MCF 10A (cell line): Measurements from ENCODE around the gene KLF4. TPM values are rescaled to one million over a fixed set of nuclear protein-coding genes. Genes with fewer than 3 reads are reported as not detected.
A peak's percentile ranks its signal among the peaks of the same experiment; 100 is the strongest.

Source experiments
- BruUV-seq: library from RNA; stranded (reverse); fragments of 400-500 nt; replicated peaks from 2 replicates; lab custom pipeline; 2021; lab: Mats Ljungman, UMichigan
- CTCF ChIA-PET: fragments of 300-600 bp; sonication (Branson Sonifier 250); formaldehyde crosslinking; extraction: SDS; loops from one replicate; lab custom pipeline; 2021; ENCODE audit warnings: antibody characterized with exemption, inconsistent platforms; lab: Yijun Ruan, JAX
- POLR2A ChIA-PET: fragments of 300-600, 350-650 bp; sonication (Branson Sonifier 250); formaldehyde crosslinking; extraction: SDS; loops from one replicate; lab custom pipeline; 2020; ENCODE audit warnings: antibody characterized with exemption, inconsistent platforms; lab: Yijun Ruan, JAX
- DNase-seq: peaks from one replicate; pipeline ENCODE4 v3.0.0-alpha.2; 2018; ENCODE audit not compliant: unreplicated experiment
- H3K27ac Mint-ChIP-seq: one replicate; pipeline ENCODE4 v1.8.0; 2022; ENCODE audit warnings: mild to moderate bottlenecking, low read depth, mixed read lengths; ENCODE audit not compliant: unreplicated experiment
- H3K27me3 Mint-ChIP-seq: one replicate; pipeline ENCODE4 v1.8.0; 2022; ENCODE audit warnings: mixed read lengths; ENCODE audit not compliant: insufficient read depth, unreplicated experiment
- H3K36me3 Mint-ChIP-seq: one replicate; pipeline ENCODE4 v1.8.0; 2022; ENCODE audit warnings: mild to moderate bottlenecking, moderate library complexity, mixed read lengths; ENCODE audit not compliant: insufficient read depth, unreplicated experiment
- H3K4me1 Mint-ChIP-seq: one replicate; pipeline ENCODE4 v1.8.0; 2022; ENCODE audit warnings: mixed read lengths; ENCODE audit not compliant: insufficient read depth, unreplicated experiment
- H3K4me3 Mint-ChIP-seq: one replicate; pipeline ENCODE4 v1.8.0; 2022; ENCODE audit warnings: mild to moderate bottlenecking, moderate library complexity, mixed read lengths; ENCODE audit not compliant: unreplicated experiment
- H3K9me3 Mint-ChIP-seq: one replicate; pipeline ENCODE4 v1.8.0; 2022; ENCODE audit warnings: mixed read lengths; ENCODE audit not compliant: unreplicated experiment
- intact Hi-C: fragments of 100-400 bp; cut with micrococcal nuclease; formaldehyde crosslinking; loops from 2 replicates; pipeline ENCODE4 v1.14.1; 2022
- total RNA-seq: library from RNA; stranded (reverse); gene quantifications from 2 replicates; pipeline ENCODE4 v1.2.3, GENCODE V29; 2022
- TF ChIP-seq, protein P1 (sequence below): fragments of 200-600 bp; IDR thresholded peaks from one replicate; pipeline ENCODE4 v1.8.0; 2022; ENCODE audit warnings: antibody characterized with exemption, mild to moderate bottlenecking; ENCODE audit not compliant: unreplicated experiment

Gene KLF4
- total RNA-seq, 1 experiment from 2014 or later = 96.0 TPM

DNA sequence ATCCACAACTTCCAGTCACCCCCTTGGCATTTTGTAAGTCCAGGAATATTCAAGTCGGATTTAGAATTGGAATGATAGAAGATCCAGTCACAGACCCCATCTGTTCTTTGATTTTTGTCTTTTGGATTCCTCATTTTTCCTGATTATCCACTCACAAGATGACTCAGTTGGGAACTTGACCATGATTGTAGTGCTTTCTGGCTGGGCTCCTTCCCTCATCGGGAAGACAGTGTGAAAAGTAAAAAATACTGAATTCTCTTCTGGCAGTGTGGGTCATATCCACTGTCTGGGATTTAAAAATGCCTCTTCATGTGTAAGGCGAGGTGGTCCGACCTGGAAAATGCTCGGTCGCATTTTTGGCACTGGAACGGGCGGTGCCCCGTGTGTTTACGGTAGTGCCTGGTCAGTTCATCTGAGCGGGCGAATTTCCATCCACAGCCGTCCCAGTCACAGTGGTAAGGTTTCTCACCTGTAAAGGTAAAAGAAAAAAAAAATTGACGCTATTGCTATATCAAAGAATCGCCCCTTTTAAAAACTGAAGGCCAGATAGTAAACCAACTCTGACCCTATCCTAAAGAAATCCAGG, 4.0 kb downstream of the KLF4 start:
- POLR2A ChIA-PET = no interaction called here
- Mint-ChIP-seq H3K4me1 (peaks cover 36% of the 10 kb centered on the region), H3K9me3 (no peaks in the 10 kb centered on the region), H3K27ac (peak overlapping the region; percentile 76), H3K36me3 (peaks cover 59% of the 10 kb centered on the region), H3K4me3 (peak overlapping the region; percentile 94), H3K27me3 (no peaks in the 10 kb centered on the region)
- intact Hi-C loops = loop anchor here (2.0 to 10.0 kb wide), 5 partner anchors 267 to 1277 kb away; no protein-coding TSS in a partner anchor
- TF ChIP-seq, protein P1, sequence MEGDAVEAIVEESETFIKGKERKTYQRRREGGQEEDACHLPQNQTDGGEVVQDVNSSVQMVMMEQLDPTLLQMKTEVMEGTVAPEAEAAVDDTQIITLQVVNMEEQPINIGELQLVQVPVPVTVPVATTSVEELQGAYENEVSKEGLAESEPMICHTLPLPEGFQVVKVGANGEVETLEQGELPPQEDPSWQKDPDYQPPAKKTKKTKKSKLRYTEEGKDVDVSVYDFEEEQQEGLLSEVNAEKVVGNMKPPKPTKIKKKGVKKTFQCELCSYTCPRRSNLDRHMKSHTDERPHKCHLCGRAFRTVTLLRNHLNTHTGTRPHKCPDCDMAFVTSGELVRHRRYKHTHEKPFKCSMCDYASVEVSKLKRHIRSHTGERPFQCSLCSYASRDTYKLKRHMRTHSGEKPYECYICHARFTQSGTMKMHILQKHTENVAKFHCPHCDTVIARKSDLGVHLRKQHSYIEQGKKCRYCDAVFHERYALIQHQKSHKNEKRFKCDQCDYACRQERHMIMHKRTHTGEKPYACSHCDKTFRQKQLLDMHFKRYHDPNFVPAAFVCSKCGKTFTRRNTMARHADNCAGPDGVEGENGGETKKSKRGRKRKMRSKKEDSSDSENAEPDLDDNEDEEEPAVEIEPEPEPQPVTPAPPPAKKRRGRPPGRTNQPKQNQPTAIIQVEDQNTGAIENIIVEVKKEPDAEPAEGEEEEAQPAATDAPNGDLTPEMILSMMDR = no peak
- DNase-seq = no peak
- CTCF ChIA-PET = no interaction called here
- no TSS peak for BruUV-seq

GRCh38 chr9:107484117-107484723, 5.3 kb downstream of the KLF4 start:
- DNase-seq = peak; percentile 81
- Mint-ChIP-seq H3K27me3 (no peaks in the 10 kb centered on the region), H3K4me1 (peaks cover 31% of the 10 kb centered on the region), H3K27ac (no peak overlapping the region), H3K4me3 (no peak overlapping the region), H3K36me3 (peaks cover 59% of the 10 kb centered on the region), H3K9me3 (no peaks in the 10 kb centered on the region)
- CTCF ChIA-PET = interaction anchor here (0.5 to 3.7 kb wide), 26 partner anchors 18 to 1462 kb away, joined by 3 to 15 read pairs (median 3); no protein-coding TSS in a partner anchor
- POLR2A ChIA-PET = interaction anchor here (0.5 to 5.6 kb wide), 13 partner anchors 252 to 1330 kb away, joined by 3 to 67 read pairs (median 3); no protein-coding TSS in a partner anchor
- intact Hi-C loops = loop anchor here (1.0 to 10.0 kb wide), 8 partner anchors 250 to 1328 kb away; no protein-coding TSS in a partner anchor
- TF ChIP-seq, protein P1 = peak; percentile 55
- BruUV-seq = no TSS peak

GRCh38 chr9:107483666-107484065, 5.9 kb downstream of the KLF4 start:
- Mint-ChIP-seq H3K36me3 (peaks cover 55% of the 10 kb centered on the region), H3K4me3 (no peak overlapping the region), H3K9me3 (no peaks in the 10 kb centered on the region), H3K27me3 (no peaks in the 10 kb centered on the region), H3K27ac (no peak overlapping the region), H3K4me1 (peaks cover 31% of the 10 kb centered on the region)
- TF ChIP-seq, protein P1 = no peak
- POLR2A ChIA-PET = interaction anchor here (0.5 to 5.6 kb wide), 10 partner anchors 61 to 1330 kb away, joined by 3 to 67 read pairs (median 3); no protein-coding TSS in a partner anchor
- no TSS peak for BruUV-seq
- intact Hi-C loops = loop anchor here (1.0 to 10.0 kb wide), 8 partner anchors 251 to 1329 kb away; no protein-coding TSS in a partner anchor
- CTCF ChIA-PET = interaction anchor here (0.5 to 3.7 kb wide), 24 partner anchors 18 to 1463 kb away, joined by 3 to 15 read pairs (median 4); no protein-coding TSS in a partner anchor
- DNase-seq = no peak

- ChIA-PET POLR2A (interaction anchor here (0.6 to 5.6 kb wide), 12 partner anchors 8 to 1306 kb away, joined by 3 to 67 read pairs (median 4); partner anchors contain the start of gene KLF4), CTCF (interaction anchor here (0.6 to 3.7 kb wide), 9 partner anchors 59 to 1280 kb away, joined by 3 to 15 read pairs (median 4); no protein-coding TSS in a partner anchor)
- Mint-ChIP-seq H3K36me3 (peaks cover 28% of the 10 kb centered on the region), H3K27me3 (no peaks in the 10 kb centered on the region), H3K27ac (peak overlapping the region; percentile 77), H3K4me3 (peak overlapping the region; percentile 58), H3K9me3 (no peaks in the 10 kb centered on the region), H3K4me1 (peaks cover 26% of the 10 kb centered on the region)
- intact Hi-C loops = loop anchor here (2.0 to 10.0 kb wide), 5 partner anchors 58 to 1331 kb away; no protein-coding TSS in a partner anchor
- TF ChIP-seq, protein P1 = peak; percentile 22
- BruUV-seq = no TSS peak
- DNase-seq = peak; percentile 32
These were observed 8.5 kb downstream of the KLF4 start for GRCh38 chr9:107481035-107481434.
